ENCODE data around the gene RAP1A.

The RAP1A gene

DNA sequence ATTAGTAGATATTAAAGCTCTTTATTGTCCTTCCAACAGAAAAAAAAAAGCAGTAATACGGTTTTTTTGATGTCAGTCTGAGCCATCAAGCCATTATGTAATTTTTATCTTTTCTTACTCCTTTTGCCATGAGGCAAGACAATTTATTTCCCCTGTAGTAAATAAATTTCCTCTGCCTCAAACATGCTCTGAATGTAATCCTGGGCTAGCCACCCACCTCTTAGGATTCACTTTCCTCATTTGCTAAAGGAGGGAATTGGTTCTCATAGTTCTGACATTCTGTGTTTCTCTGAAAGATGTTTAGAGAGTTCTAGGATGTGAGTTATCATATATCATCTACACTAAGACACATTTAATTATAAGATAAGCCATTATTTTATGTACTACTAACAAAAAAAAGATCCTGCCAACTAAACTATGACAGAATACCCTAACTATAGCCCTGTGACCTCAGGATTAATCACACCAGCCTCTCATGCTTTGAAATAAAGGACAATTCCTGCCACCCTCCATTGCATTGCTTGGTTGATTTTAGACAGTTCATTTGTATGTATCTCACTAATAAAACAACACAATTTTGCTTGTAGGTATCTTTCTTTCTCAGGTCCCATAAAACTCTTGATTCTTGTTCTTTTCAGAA, 34.0 kb upstream of the RAP1A start:
- no peak for DNase-seq (ENCODE audit: low read depth)
- no peak overlapping the region for H3K4me3 ChIP-seq (ENCODE audit: low read depth, low read length)
- TF ChIP-seq, protein P1, sequence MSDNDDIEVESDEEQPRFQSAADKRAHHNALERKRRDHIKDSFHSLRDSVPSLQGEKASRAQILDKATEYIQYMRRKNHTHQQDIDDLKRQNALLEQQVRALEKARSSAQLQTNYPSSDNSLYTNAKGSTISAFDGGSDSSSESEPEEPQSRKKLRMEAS (IDR thresholded peaks at IDR 0.05; ENCODE audit: low read depth, low read length), result no peak
- TF ChIP-seq, protein P2, sequence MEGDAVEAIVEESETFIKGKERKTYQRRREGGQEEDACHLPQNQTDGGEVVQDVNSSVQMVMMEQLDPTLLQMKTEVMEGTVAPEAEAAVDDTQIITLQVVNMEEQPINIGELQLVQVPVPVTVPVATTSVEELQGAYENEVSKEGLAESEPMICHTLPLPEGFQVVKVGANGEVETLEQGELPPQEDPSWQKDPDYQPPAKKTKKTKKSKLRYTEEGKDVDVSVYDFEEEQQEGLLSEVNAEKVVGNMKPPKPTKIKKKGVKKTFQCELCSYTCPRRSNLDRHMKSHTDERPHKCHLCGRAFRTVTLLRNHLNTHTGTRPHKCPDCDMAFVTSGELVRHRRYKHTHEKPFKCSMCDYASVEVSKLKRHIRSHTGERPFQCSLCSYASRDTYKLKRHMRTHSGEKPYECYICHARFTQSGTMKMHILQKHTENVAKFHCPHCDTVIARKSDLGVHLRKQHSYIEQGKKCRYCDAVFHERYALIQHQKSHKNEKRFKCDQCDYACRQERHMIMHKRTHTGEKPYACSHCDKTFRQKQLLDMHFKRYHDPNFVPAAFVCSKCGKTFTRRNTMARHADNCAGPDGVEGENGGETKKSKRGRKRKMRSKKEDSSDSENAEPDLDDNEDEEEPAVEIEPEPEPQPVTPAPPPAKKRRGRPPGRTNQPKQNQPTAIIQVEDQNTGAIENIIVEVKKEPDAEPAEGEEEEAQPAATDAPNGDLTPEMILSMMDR (IDR thresholded peaks at IDR 0.05; ENCODE audit: low read depth, low read length), result no peak
- TF ChIP-seq MYC (IDR thresholded peaks at IDR 0.05; ENCODE audit: low read depth, low read length) (no peak), POLR2A (IDR thresholded peaks at IDR 0.05; ENCODE audit: extremely low read depth, insufficient read length) (no peak)

DNA sequence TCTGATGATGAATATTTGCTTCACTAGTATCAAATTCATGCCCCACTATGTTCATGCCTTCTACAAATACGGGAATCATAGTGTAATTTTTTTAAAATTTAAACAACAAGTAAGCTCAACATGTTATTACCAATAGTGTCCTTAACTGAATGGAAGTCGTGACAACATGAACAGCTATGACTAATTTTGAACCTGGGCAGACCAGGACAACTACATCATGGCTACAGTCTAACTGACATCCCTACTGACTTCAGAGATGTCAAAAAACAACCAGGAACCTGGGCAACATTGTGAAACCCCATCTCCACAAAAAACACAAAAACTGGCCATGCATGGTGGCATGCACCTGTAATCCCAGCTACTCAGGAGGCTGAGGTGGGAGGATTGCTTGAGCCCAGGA, 33.5 kb upstream of the RAP1A start:
- TF ChIP-seq MYC (IDR thresholded peaks at IDR 0.05; ENCODE audit: low read depth, low read length), result no peak
- no peak for TF ChIP-seq POLR2A (IDR thresholded peaks at IDR 0.05; ENCODE audit: extremely low read depth, insufficient read length)
- TF ChIP-seq, protein P1 (IDR thresholded peaks at IDR 0.05; ENCODE audit: low read depth, low read length), result no peak
- TF ChIP-seq, protein P2 (IDR thresholded peaks at IDR 0.05; ENCODE audit: low read depth, low read length), result no peak
- no peak overlapping the region for H3K4me3 ChIP-seq (ENCODE audit: low read depth, low read length)
- DNase-seq (ENCODE audit: low read depth), result no peak

DNA sequence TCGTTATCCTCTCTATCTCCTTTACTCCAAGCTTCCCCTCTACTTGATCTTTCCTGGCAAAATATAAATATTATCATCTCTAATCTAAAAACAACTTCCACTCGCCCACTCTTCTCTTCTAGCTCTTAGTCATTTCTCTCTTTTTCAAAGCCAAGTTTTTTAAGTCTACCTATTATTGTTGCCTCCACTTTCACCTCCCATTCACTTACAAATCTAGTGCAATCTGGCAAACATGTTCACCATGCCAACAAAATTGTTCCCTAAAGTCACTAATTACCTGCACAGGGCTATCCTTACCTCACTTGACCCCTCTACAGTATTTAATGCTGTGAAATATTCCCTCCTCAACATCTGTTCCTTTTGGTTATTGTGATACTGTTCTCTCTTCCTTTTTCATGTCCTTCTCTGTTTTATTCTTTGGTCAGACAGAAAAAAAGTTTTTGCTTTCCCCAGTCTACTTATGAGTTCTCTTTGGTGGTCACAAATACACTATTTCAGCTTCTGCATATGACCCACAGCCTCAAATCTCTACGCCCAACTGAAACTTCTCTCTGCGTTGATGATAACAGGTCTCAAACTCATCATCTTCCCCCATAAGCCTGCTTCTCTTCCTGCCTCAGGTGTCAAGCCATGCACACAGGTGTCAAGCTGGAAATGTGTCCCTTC, 31.9 kb upstream of the RAP1A start:
- TF ChIP-seq MYC (IDR thresholded peaks at IDR 0.05; ENCODE audit: low read depth, low read length), result no peak
- TF ChIP-seq, protein P1 (IDR thresholded peaks at IDR 0.05; ENCODE audit: low read depth, low read length), result no peak
- DNase-seq (ENCODE audit: low read depth), result no peak
- H3K4me3 ChIP-seq (ENCODE audit: low read depth, low read length), result no peak overlapping the region

DNA sequence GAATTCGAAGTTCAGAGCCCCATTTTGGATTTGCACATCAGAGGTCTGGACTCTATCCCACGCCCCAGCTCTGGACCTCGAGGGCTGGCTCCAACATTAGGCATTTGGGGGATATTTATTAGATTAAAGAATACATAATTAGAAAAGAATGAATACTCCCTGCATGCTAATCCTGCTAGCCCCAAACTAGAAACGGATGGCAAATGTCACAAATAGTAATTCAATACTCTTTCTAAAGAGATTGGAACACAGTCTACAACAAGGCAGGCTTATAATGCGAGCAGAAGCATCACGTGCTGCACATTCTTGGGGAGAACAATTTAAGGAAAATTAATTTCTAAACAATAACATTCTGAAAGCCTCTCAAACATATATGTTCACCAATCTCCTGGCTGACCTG, 27.7 kb upstream of the RAP1A start:
- no peak for TF ChIP-seq MYC (IDR thresholded peaks at IDR 0.05; ENCODE audit: low read depth, low read length)
- H3K4me3 ChIP-seq (ENCODE audit: low read depth, low read length), result no peak overlapping the region
- DNase-seq (ENCODE audit: low read depth), result no peak

DNA sequence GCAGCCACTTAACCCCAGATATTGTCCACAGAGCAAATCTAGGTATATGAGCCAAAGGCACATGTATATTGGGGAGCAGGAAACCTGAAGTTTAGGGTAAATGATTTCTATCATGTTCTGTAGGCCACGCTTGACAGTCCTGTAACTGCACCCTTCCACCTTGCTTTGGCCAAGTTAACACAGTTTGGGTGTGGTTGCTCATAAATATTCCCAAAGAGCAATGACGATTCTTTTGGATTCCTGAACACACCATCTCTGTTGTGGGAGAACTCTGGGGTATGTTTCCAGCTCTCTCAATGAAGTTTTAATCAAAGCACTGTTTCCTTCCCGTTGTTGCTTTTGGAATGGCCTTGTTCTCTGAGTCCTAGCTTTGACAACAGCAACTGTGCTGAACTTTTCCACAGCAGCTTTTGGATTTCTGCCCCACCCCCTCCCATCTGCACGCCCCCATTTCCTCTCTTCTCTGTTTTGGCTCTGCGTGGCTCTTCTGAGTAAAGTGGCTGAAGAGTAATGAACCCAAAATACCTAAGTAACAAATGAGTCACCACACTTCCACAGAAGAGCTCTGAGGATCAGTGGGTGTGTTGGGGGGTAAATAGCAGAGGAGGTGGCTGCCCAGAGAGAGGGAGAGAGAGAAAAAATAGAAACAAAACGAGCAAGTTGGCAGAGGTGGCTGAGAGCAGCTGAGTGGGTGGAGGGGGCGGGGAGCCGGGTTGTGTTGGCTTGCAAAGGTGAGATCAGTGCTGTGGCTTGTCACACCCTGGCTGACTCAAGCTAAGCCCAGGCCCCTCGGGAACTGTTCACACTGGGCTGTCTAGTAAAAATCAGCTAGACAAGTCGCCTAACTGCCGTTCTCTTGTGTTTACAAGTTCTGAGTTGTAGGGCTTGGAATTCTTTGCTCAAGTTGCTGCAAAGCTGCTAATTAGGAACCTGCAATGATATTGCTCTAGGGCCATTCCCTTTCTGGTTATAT, 26.9 kb upstream of the RAP1A start:
- peak; percentile 92 for DNase-seq (ENCODE audit: low read depth)
- H3K4me3 ChIP-seq (ENCODE audit: low read depth, low read length), result peak overlapping the region; percentile 0
- TF ChIP-seq POLR2A (IDR thresholded peaks at IDR 0.05; ENCODE audit: extremely low read depth, insufficient read length), result no peak
- TF ChIP-seq MYC (IDR thresholded peaks at IDR 0.05; ENCODE audit: low read depth, low read length), result no peak; the same call in 1 of the 2 replicates
- TF ChIP-seq, protein P2 (IDR thresholded peaks at IDR 0.05; ENCODE audit: low read depth, low read length), result no peak
- TF ChIP-seq, protein P1 (IDR thresholded peaks at IDR 0.05; ENCODE audit: low read depth, low read length), result peak; percentile 19; the same call in 1 of the 2 replicates

DNA sequence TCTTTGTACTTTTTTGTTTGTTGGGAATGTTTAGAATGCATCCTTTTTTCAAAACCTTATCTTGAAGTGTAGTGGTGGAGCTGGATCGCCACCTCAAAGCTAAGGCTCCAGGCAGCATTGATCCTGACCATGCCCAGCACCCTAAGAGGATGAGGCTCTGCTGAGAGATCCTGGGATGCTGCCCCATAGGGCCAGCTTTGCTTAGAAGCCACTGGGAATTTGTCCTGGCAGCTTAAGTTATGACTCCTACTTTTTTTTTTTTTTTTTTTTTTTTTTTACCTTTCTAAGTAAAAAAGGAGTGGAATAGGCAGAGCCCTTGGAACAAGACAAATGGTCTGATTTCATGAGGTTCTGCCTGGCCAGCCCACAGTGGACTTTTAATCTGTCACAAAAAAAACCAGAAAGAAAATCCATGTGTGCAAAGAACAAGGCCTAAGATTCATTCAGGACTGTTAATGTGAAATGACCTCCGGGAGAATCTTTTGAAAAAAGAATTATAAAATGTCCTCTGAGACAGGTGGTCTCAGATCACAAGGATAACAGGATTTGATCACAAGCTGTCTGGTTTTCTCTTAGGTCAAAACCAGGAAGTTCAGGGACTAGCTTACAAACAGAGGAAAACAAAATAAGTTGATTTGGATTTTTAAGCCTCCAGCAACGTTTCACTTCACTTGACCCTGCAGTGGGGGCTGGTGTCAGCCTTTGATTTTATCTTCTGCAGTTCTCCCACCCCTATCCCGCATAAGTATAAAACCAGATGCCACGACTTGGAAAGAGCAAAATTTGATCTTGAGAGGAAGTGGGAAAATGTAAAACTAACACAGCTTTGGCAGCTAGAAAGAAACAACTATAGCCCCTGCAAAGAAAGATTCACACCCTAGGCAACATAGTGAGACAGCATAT, 25.9 kb upstream of the RAP1A start:
- DNase-seq (ENCODE audit: low read depth), result peak; percentile 23
- peak overlapping the region; percentile 18 for H3K4me3 ChIP-seq (ENCODE audit: low read depth, low read length)
- TF ChIP-seq, protein P2 (IDR thresholded peaks at IDR 0.05; ENCODE audit: low read depth, low read length), result no peak
- TF ChIP-seq POLR2A (IDR thresholded peaks at IDR 0.05; ENCODE audit: extremely low read depth, insufficient read length) (no peak), MYC (IDR thresholded peaks at IDR 0.05; ENCODE audit: low read depth, low read length) (no peak)
- TF ChIP-seq, protein P1 (IDR thresholded peaks at IDR 0.05; ENCODE audit: low read depth, low read length), result no peak

Data from NB4 (cell line).